Nephron (organoid): Measurements from ENCODE around the gene FSHB.
"Not testable (repeated sequence)": the region's sequence is repeated elsewhere in the genome, so short reads cannot be mapped to it uniquely, and the experiment has no call there.

Experiments used
- H3K27ac Mint-ChIP-seq, 3 experiments: 2 replicates each; pipeline ENCODE4 v1.8.0; 2020; ENCODE audit warnings: mixed read lengths in 3 of 3, mild to moderate bottlenecking in 2 of 3, moderate library complexity in 1 of 3
- H3K27me3 Mint-ChIP-seq: 2 replicates; pipeline ENCODE4 v1.8.0; 2021; ENCODE audit warnings: low read depth, mild to moderate bottlenecking, moderate library complexity, mixed read lengths
- H3K36me3 Mint-ChIP-seq: 2 replicates; pipeline ENCODE4 v1.8.0; 2020; ENCODE audit warnings: low read depth, mixed read lengths
- H3K4me1 Mint-ChIP-seq: 2 replicates; pipeline ENCODE4 v1.8.0; 2020; ENCODE audit warnings: mixed read lengths
- H3K4me3 Mint-ChIP-seq, 3 experiments: 2 replicates each; pipeline ENCODE4 v1.8.0; 2020; ENCODE audit warnings: mild to moderate bottlenecking in 3 of 3, mixed read lengths in 3 of 3, moderate library complexity in 2 of 3
- H3K9me3 Mint-ChIP-seq: 2 replicates; pipeline ENCODE4 v1.8.0; 2020; ENCODE audit warnings: mixed read lengths
- TF ChIP-seq, protein P1 (sequence below), 3 experiments: fragments of 200-600 bp; sonication (generic); IDR thresholded peaks; one replicate each; pipeline ENCODE4 v1.5.0; 2021; ENCODE audit warnings: antibody characterized with exemption in 3 of 3; ENCODE audit not compliant: unreplicated experiment in 3 of 3

FSHB gene

DNA sequence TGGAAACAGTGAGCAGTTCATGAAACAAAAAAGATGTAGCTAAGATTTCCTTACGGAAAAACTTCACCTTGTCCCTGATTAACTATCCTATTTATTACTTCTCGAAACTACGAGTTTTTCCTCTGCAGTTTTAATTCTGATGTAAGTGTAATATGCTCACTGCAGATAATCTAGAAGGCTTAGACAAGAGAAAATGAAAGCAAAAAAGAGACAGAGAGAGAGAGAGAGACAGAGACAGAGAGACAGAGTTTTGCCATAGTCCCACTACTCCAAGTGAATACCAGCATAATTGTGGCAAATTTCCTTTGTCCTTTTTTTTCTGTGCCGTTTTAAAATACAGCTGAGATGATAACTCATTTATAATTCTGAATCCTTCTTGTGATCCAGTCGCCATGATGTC, 24.8 kb downstream of the FSHB start:
- H3K27ac Mint-ChIP-seq, result no peak overlapping the region

DNA sequence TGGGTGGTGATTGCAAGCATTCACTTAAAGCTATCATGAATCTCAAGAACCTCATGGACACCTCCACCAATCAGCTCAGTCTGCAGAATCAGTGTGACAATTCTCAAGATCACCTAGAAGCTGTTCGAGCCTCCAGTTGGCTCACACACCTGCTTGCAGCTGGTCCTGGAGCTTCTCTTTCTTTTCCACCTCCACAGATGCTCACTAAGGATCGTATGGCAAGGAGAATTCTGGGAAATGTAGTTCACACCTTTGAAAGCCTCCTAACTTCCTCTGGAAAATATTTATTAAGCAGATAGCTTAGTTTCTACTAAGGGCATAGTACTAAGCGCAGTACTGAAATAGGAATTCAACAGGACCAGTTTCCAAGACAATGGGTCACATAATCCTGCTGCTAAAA, 26.2 kb downstream of the FSHB start:
- Mint-ChIP-seq H3K4me1 (no peaks in the 10 kb centered on the region), H3K9me3 (no peaks in the 10 kb centered on the region), H3K36me3 (no peaks in the 10 kb centered on the region), H3K27ac (no peak overlapping the region), H3K27me3 (no peaks in the 10 kb centered on the region), H3K4me3 (no peak overlapping the region)
- TF ChIP-seq, protein P1, sequence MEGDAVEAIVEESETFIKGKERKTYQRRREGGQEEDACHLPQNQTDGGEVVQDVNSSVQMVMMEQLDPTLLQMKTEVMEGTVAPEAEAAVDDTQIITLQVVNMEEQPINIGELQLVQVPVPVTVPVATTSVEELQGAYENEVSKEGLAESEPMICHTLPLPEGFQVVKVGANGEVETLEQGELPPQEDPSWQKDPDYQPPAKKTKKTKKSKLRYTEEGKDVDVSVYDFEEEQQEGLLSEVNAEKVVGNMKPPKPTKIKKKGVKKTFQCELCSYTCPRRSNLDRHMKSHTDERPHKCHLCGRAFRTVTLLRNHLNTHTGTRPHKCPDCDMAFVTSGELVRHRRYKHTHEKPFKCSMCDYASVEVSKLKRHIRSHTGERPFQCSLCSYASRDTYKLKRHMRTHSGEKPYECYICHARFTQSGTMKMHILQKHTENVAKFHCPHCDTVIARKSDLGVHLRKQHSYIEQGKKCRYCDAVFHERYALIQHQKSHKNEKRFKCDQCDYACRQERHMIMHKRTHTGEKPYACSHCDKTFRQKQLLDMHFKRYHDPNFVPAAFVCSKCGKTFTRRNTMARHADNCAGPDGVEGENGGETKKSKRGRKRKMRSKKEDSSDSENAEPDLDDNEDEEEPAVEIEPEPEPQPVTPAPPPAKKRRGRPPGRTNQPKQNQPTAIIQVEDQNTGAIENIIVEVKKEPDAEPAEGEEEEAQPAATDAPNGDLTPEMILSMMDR (IDR thresholded peaks at IDR 0.05; ENCODE audit: unreplicated experiment in 3 of 3), result no peak

More for the DNA sequence above, 24.8 kb downstream of the FSHB start:
- no peak overlapping the region for H3K4me3 Mint-ChIP-seq
- no peaks in the 10 kb centered on the region for H3K4me1 Mint-ChIP-seq
- H3K36me3 Mint-ChIP-seq, result no peaks in the 10 kb centered on the region
- TF ChIP-seq, protein P1 (IDR thresholded peaks at IDR 0.05; ENCODE audit: unreplicated experiment in 3 of 3), result no peak
- H3K27me3 Mint-ChIP-seq, result no peaks in the 10 kb centered on the region
- H3K9me3 Mint-ChIP-seq, result peaks cover 2% of the 10 kb centered on the region

DNA sequence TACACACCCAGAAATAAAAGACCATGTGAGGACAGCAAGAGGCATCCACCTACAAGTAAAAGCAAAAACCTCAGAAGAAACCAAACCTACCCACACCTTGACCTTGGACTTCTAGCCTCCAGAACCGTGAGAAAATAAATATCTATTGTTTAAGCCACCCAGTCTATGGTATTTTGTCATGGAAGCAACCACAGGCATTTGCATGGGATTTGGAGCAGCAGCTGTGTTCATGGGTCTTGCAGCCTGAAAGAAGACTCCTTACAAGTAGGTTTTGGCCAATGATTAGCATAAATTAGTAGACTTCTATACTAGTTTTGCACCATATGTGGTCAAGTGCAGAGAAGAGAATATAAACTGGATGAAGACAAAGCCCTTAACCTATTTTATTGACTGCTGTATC, 27.9 kb downstream of the FSHB start:
- no peaks in the 10 kb centered on the region for H3K9me3 Mint-ChIP-seq
- H3K36me3 Mint-ChIP-seq, result no peaks in the 10 kb centered on the region
- TF ChIP-seq, protein P1 (IDR thresholded peaks at IDR 0.05; ENCODE audit: unreplicated experiment in 3 of 3), result no peak
- H3K4me3 Mint-ChIP-seq, result no peak overlapping the region
- H3K27me3 Mint-ChIP-seq, result no peaks in the 10 kb centered on the region
- no peak overlapping the region for H3K27ac Mint-ChIP-seq
- no peaks in the 10 kb centered on the region for H3K4me1 Mint-ChIP-seq

DNA sequence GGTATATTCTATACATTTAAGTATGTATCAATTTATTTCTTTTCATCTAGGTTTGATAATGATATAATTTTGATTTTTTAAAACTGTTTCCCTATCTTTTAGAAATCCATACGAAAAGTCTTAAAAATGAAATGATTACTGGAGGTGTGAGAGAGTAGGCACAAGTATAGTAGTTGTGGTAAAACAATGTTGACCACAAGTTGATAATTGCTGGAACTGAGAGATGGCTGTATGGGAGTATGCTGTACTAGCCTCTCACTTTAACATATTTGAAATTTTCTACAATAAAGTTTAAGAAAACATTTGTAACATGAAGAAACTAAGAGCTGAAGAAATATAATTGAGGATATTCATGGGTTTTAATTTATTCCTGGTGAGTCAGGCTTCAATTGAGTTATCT, 30.0 kb downstream of the FSHB start:
- Mint-ChIP-seq H3K4me1 (no peaks in the 10 kb centered on the region), H3K27me3 (no peaks in the 10 kb centered on the region), H3K9me3 (peaks cover 5% of the 10 kb centered on the region), H3K4me3 (no peak overlapping the region), H3K36me3 (no peaks in the 10 kb centered on the region), H3K27ac (no peak overlapping the region)
- TF ChIP-seq, protein P1 (IDR thresholded peaks at IDR 0.05; ENCODE audit: unreplicated experiment in 3 of 3), result no peak

DNA sequence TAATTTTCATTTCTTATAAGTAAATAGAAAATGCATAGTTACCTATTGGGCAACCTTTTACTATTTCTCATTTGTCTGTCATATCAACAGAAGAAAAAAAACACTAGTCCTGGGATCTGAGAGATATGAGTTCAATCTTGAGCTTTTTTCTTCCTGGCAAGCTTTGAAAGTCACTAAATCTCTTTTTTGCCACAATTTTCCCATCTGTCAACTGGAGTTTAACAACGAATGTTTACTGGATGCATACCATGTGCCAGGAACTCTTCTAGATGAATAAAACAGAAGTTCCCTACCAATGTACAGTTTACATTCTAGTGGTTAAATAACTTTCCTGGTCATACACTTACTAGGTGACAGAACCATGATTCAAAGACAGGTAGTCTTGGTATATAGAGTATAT, 31.0 kb downstream of the FSHB start:
- TF ChIP-seq, protein P1 (IDR thresholded peaks at IDR 0.05; ENCODE audit: unreplicated experiment in 3 of 3), result no peak
- no peaks in the 10 kb centered on the region for H3K4me1 Mint-ChIP-seq
- H3K27ac Mint-ChIP-seq, result no peak overlapping the region
- H3K9me3 Mint-ChIP-seq, result peaks cover 5% of the 10 kb centered on the region
- no peaks in the 10 kb centered on the region for H3K27me3 Mint-ChIP-seq
- H3K4me3 Mint-ChIP-seq, result no peak overlapping the region
- H3K36me3 Mint-ChIP-seq, result no peaks in the 10 kb centered on the region

DNA sequence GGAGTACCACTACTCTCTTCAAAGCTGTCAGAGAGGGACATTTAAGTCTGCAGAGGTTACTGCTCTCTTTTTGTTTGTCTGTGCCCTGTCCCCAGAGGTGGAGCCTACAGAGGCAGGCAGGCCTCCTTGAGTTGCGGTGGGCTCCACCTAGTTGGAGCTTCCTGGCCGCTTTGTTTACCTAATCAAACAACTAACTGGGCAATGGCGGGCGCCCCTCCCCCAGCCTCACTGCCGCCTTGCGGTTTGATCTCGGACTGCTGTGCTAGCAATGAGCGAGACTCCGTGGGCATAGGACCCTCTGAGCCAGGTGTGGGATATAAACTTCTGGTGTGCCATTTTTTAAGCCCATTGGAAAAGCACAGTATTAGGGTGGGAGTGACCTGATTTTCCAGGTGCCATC, 37.8 kb downstream of the FSHB start:
- not testable (repeated sequence) for H3K27me3 Mint-ChIP-seq, H3K4me3 Mint-ChIP-seq, H3K36me3 Mint-ChIP-seq, H3K27ac Mint-ChIP-seq, H3K9me3 Mint-ChIP-seq, H3K4me1 Mint-ChIP-seq
